ENCODE results near the gene AXIN1.
"Not testable (repeated sequence)": the region's sequence is repeated elsewhere in the genome, so short reads cannot be mapped to it uniquely, and the experiment has no call there.

Gene AXIN1

DNA sequence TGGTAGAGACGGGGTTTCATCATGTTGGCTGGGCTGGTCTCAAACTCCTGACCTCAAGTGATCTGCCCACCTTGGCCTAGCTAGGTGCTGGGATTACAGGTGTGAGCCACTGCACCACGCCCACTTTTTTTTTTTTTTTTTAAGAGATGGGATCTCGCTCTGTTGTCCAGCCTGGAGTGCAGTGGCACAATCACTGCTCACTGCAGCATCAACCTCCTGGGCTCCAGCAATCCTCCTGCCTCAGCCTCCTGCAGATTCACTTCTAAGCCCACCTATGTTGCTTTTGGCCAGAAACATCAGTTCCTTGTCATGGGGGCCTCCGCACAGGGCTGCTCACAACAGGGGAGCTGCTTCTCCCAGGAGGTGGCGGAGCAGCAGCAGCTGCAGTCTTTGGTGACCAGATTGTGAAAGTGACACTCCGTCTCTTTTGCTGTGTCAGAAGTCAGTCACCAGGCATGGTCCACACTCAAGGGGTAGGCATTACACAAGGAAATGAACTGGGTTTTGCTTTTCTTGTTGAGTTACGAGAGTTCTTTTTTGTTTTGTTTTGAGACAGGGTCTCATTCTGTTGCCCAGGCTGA, 40.0 kb upstream of the AXIN1 start:
- Histone ChIP-seq H3K4me3 (ENCODE audit: low read length) (no peak overlapping the region), H3K9ac (ENCODE audit: low read depth, low read length) (no peak overlapping the region), H3K4me1 (ENCODE audit: insufficient read depth, low read length) (peaks cover 8% of the 10 kb centered on the region), H3K36me3 (ENCODE audit: insufficient read depth, low read depth, low read length) (no peaks in the 10 kb centered on the region), H3K27ac (ENCODE audit: low read length) (no peak overlapping the region), H3K27me3 (ENCODE audit: insufficient read depth, low read length) (no peaks in the 10 kb centered on the region), H3K9me3 (ENCODE audit: insufficient read depth, low read depth, low read length) (peaks cover 5% of the 10 kb centered on the region; the same call in 1 of the 2 replicates)

DNA sequence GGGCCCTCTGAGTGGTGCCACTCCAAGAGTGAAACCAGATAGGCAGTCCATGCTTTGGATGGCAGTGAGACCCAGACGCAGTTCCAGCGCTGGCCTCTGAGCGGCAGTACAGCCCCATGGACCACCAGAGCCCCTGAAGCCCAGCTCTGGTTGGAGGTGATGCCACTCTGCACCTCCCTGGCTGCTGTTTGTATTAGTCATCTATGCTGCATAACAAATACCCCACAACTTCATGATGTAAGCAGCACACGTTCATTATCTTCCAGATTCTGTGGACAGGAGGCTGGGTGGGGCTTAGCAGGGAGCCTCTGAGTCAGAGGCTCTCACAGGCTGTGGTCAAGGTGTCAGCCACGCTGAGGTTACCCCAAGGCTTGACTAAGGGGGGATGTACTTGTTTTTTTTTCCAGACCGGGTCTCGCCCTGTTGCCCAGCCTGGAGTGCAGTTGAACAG, 39.4 kb upstream of the AXIN1 start:
- Histone ChIP-seq H3K9ac (ENCODE audit: low read depth, low read length) (no peak overlapping the region), H3K4me3 (ENCODE audit: low read length) (no peak overlapping the region), H3K4me1 (ENCODE audit: insufficient read depth, low read length) (peaks cover 8% of the 10 kb centered on the region), H3K27me3 (ENCODE audit: insufficient read depth, low read length) (no peaks in the 10 kb centered on the region), H3K27ac (ENCODE audit: low read length) (no peak overlapping the region), H3K9me3 (ENCODE audit: insufficient read depth, low read depth, low read length) (peaks cover 5% of the 10 kb centered on the region; the same call in 1 of the 2 replicates), H3K36me3 (ENCODE audit: insufficient read depth, low read depth, low read length) (no peaks in the 10 kb centered on the region)

DNA sequence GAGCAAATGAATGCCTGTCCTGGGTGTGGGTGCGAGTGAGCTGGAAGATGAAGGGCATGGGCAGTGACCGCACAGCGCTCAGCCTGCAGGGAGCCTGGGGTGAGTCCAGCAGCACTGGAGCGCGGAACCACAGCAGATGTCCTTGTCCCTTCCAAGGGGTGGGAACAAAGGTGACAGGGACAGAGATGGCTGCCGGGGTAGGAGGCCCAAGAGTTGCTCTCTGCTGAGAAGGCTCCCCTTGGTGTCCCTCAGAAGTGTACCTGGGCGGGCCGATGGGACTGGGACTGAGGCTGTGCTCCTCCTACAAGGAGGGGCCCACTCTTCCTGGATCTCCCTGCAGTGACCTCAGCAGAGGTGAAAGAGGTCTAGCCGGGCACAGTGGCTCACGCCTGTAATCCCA, 36.8 kb upstream of the AXIN1 start:
- Histone ChIP-seq H3K9me3 (ENCODE audit: insufficient read depth, low read depth, low read length) (peaks cover 5% of the 10 kb centered on the region; the same call in 1 of the 2 replicates), H3K36me3 (ENCODE audit: insufficient read depth, low read depth, low read length) (no peaks in the 10 kb centered on the region), H3K4me1 (ENCODE audit: insufficient read depth, low read length) (peaks cover 2% of the 10 kb centered on the region), H3K9ac (ENCODE audit: low read depth, low read length) (no peak overlapping the region), H3K27me3 (ENCODE audit: insufficient read depth, low read length) (no peaks in the 10 kb centered on the region), H3K4me3 (ENCODE audit: low read length) (no peak overlapping the region), H3K27ac (ENCODE audit: low read length) (no peak overlapping the region)

DNA sequence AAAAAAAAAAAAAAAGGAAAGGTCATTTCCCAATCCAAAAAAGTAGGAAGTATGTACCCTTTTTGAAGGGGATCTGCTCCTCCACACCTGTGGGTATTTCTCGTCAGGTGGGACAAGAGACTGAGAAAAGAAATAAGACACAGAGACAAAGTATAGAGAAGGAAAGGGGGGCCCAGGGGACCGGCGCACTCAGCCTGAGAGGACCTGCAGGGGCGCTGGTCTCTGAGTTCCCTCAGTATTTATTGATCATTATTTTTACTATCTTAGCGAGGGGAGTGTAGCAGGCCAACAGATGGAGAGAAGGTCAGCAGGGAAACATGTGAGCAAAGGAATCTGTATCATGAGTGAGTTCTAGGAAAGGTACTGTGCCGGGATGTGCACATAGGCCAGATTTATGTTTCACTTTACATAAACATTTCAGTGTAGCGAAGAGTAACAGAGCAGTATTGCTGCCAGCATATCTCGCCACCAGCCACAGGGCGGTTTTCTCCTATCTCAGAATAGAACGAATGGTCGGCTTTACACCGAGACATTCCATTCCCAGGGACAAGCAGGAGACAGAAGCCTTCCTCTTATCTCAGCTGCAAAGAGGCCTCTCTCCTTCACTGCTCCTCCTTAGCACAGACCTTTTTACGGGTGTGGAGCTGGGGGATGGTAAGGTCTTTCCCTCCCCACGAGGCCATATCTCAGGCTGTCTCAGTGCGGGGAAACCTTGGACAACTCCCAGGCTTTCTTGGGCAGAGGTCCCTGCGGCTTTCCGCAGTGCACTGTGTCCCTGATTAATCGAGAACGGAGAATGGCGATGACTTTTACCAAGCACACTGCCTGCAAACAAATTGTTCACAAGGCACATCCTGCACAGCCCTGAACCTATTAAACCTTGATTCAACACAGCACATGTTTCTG, 35.5 kb upstream of the AXIN1 start:
- not testable (repeated sequence) for H3K36me3 ChIP-seq (ENCODE audit: insufficient read depth, low read depth, low read length); H3K9ac ChIP-seq (ENCODE audit: low read depth, low read length)

DNA sequence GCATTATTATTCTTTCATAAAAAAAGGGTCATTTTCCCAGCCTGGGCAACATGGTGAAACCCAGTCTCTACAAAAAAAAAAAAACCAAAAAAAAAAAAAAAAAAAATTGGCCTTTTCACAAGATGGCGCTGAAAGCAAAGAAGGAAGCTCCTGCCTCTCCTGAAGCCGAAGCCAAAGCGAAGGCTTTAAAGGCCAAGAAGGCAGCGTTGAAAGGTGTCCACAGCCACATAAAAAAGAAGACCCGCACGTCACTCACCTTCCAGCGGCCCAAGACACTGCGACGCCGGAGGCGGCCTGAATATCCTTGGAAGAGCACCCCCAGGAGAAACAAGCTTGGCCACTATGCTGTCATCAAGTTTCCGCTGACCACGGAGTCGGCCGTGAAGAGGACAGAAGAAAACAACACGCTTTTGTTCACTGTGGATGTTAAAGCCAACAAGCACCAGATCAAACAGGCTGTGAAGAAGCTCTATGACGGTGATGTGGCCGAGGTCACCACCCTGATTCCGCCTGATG, 34.2 kb upstream of the AXIN1 start:
- Histone ChIP-seq H3K36me3 (ENCODE audit: insufficient read depth, low read depth, low read length) (no peaks in the 10 kb centered on the region), H3K9me3 (ENCODE audit: insufficient read depth, low read depth, low read length) (no peaks in the 10 kb centered on the region), H3K9ac (ENCODE audit: low read depth, low read length) (no peak overlapping the region), H3K27ac (ENCODE audit: low read length) (no peak overlapping the region), H3K27me3 (ENCODE audit: insufficient read depth, low read length) (peaks cover 15% of the 10 kb centered on the region), H3K4me1 (ENCODE audit: insufficient read depth, low read length) (peaks cover 11% of the 10 kb centered on the region), H3K4me3 (ENCODE audit: low read length) (no peak overlapping the region)

More for the DNA sequence above, 35.5 kb upstream of the AXIN1 start:
- H3K4me1 ChIP-seq (ENCODE audit: insufficient read depth, low read length): peaks cover 11% of the 10 kb centered on the region
- not testable (repeated sequence) for H3K27me3 ChIP-seq (ENCODE audit: insufficient read depth, low read length); H3K4me3 ChIP-seq (ENCODE audit: low read length); H3K9me3 ChIP-seq (ENCODE audit: insufficient read depth, low read depth, low read length); H3K27ac ChIP-seq (ENCODE audit: low read length)

DNA sequence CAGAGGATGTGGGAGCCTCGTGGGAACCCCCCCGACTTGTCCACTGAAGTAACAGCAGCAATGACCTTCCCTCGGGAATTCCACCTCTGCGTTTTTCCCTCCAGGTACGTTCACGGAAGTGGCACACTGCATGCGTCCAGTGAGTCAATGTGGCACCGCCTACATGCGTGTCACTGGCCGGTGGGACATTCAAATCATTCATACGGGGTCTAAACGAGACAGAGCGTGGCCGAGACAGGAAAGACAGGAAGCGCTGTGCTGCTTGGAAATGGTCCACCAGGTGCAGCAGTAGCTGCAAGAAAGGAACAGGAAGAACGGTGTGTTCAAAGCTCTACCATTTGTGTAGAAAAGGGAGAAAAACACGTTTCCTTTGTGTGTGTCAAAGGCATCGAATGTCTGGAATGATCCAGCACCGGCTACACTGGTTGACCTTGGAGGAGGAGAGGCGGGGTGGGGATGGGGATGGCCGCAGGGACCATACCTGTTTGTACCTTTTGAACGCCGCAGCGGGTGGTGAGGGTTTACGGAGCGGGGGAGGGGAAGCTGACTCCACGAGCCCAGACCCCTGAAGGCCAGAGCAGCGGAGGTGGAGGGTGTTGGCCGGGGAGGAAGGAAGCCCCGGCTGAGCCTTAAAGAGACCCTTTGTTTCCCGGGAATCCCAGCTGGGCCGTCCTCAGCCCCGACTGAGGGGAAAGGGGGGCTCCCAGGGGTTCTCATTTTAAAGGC, 31.0 kb upstream of the AXIN1 start:
- peak overlapping the region; percentile 85 for H3K4me3 ChIP-seq (ENCODE audit: low read length)
- H3K27me3 ChIP-seq (ENCODE audit: insufficient read depth, low read length): peaks cover 15% of the 10 kb centered on the region
- no peaks in the 10 kb centered on the region for H3K36me3 ChIP-seq (ENCODE audit: insufficient read depth, low read depth, low read length)
- peaks cover 24% of the 10 kb centered on the region for H3K4me1 ChIP-seq (ENCODE audit: insufficient read depth, low read length)
- H3K9me3 ChIP-seq (ENCODE audit: insufficient read depth, low read depth, low read length): no peaks in the 10 kb centered on the region
- peak overlapping the region; percentile 73; the same call in 1 of the 2 replicates for H3K9ac ChIP-seq (ENCODE audit: low read depth, low read length)
- H3K27ac ChIP-seq (ENCODE audit: low read length): peak overlapping the region; percentile 20

DNA sequence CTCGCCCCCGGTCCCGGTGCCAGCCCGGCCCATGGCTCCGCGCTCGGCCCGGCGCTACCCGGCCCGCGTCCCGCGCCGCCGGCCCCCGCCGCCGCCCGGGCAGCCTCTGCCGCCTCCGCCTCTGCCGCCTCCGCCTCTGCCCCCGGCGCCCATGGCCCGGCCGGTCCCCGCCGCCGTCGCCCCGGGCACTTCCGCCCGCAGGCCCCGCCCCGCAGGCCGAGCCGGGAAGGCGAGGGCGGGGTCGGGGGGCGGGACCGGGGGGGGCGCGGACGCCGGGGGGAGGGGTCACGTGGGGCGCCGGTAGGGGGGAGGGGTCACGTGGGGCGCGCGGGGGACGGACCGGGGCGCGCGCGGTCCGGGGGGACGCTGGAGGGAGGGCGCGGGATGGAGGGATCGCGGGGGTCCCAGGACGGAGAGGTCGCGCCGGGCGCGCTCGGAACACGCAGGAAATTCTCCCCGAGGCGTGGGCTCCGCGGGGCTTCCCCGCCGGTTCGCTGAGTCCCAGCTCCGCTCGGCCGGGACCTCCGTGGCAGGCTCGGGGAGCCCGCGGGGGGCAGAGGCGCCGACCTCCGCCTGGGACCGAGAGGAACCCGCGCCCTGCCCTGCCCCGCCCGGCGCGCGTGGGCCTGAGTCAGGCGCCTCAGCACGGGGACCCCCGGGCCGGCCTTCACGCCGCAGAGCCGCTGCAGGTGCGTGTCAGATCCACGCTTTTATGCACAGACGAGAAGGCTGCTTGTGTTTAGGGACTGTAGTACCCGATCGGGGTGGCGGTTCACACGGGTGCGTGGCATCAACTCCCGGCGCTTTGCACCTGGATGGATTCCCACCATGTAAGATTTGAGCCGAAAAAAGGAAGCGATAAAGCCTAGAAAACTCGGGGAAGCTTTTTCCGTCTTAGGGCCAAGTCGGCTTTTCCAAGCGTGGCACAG, 29.5 kb upstream of the AXIN1 start, which contains the start of gene PGAP6:
Gene PGAP6, minus strand, starts transcription at position 190 of the 929 bp plus-strand sequence. Its CDS starts 157 bp downstream, at position 33.
- Histone ChIP-seq H3K4me1 (ENCODE audit: insufficient read depth, low read length) (peaks cover 22% of the 10 kb centered on the region; the same call in 1 of the 2 replicates), H3K27ac (ENCODE audit: low read length) (peak within 1 kb of the TSS; percentile 47), H3K27me3 (ENCODE audit: insufficient read depth, low read length) (peaks cover 15% of the 10 kb centered on the region), H3K9me3 (ENCODE audit: insufficient read depth, low read depth, low read length) (no peaks in the 10 kb centered on the region), H3K9ac (ENCODE audit: low read depth, low read length) (peak within 1 kb of the TSS; percentile 80; the same call in 1 of the 2 replicates), H3K36me3 (ENCODE audit: insufficient read depth, low read depth, low read length) (peaks cover 3% of the 10 kb centered on the region; the same call in 1 of the 2 replicates), H3K4me3 (ENCODE audit: low read length) (peak within 1 kb of the TSS; percentile 85)

DNA sequence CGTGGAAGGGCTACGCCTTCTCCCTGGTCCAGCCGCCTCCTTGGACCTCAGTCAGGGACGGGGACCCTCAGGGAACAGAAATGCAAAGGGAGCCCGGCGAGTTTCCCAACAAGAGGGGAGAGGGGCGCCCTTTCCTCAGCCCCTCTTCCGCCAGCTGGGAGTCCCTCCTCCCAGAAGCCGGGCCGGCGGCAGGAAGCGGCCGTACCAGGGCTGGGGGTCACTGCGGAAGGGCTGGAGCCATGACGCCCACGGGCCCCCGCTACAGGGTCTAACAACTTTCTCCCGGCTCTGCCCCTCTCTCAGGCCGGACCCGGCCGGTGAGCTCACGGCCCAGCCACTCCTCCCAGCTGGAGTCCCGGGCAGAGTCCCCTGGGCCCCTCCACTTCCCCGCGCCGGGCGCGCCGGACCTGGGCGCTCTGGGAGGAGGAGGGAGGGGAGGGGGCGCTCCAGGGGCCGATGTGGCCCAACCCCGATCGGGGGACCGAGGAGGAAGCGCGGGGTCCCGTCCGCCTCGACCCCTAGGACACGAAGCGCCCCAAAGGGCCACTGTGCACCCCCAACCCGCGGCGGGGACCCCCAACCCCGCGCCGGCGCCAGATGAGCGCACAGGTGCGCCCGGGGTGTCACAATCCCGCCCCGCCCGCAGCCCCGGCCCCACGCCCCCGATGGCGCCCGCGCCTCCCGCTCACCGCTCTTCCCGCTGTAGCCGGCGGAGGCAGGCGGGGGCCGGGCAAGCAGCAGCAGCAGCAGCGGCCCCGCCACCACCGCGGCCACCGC, 28.7 kb upstream of the AXIN1 start:
- H3K27ac ChIP-seq (ENCODE audit: low read length): peak overlapping the region; percentile 47
- peaks cover 22% of the 10 kb centered on the region; the same call in 1 of the 2 replicates for H3K4me1 ChIP-seq (ENCODE audit: insufficient read depth, low read length)
- H3K9ac ChIP-seq (ENCODE audit: low read depth, low read length): peak overlapping the region; percentile 80; the same call in 1 of the 2 replicates
- H3K27me3 ChIP-seq (ENCODE audit: insufficient read depth, low read length): peaks cover 15% of the 10 kb centered on the region
- peaks cover 11% of the 10 kb centered on the region for H3K36me3 ChIP-seq (ENCODE audit: insufficient read depth, low read depth, low read length)
- peak overlapping the region; percentile 84 for H3K4me3 ChIP-seq (ENCODE audit: low read length)
- H3K9me3 ChIP-seq (ENCODE audit: insufficient read depth, low read depth, low read length): no peaks in the 10 kb centered on the region

DNA sequence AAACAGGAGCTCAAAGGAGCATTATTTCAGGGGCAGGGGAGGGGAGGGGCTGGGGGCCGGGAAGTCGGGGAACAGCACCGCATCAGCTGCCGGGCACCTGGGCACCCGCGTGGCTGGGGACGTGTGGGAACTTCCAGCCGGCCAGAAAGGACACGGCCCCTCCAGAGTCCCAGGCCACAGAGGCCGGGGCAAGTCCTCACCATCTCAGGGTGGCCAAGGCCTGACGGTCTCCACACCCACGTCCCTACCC, 28.2 kb upstream of the AXIN1 start:
- H3K9ac ChIP-seq (ENCODE audit: low read depth, low read length): peak overlapping the region; percentile 80; the same call in 1 of the 2 replicates
- peaks cover 15% of the 10 kb centered on the region for H3K36me3 ChIP-seq (ENCODE audit: insufficient read depth, low read depth, low read length)
- peaks cover 15% of the 10 kb centered on the region for H3K27me3 ChIP-seq (ENCODE audit: insufficient read depth, low read length)
- H3K9me3 ChIP-seq (ENCODE audit: insufficient read depth, low read depth, low read length): no peaks in the 10 kb centered on the region
- H3K4me3 ChIP-seq (ENCODE audit: low read length): peak overlapping the region; percentile 84
- peaks cover 22% of the 10 kb centered on the region; the same call in 1 of the 2 replicates for H3K4me1 ChIP-seq (ENCODE audit: insufficient read depth, low read length)
- H3K27ac ChIP-seq (ENCODE audit: low read length): peak overlapping the region; percentile 47
